Cerebellar cortex (tissue), 1 donor: Measurements from ENCODE around the gene CNTN5.
"Not testable (repeated sequence)": the region's sequence is repeated elsewhere in the genome, so short reads cannot be mapped to it uniquely, and the experiment has no call there.

Source experiments
- DNase-seq: peaks from one replicate; pipeline ENCODE4 v3.0.0-alpha.2; 2015; ENCODE audit warnings: low spot score

CNTN5 gene

GRCh38 chr11:99766811-99767210 is 746.1 kb downstream of the CNTN5 start:
- DNase-seq, result no peak

- DNase-seq, result no peak
Observed at GRCh38 chr11:99773646-99774045, 752.9 kb downstream of the CNTN5 start.

- no peak for DNase-seq
Observed at GRCh38 chr11:99781074-99781473, 760.3 kb downstream of the CNTN5 start.

- DNase-seq, result no peak
Observed at GRCh38 chr11:99791354-99791753, 770.6 kb downstream of the CNTN5 start.

- no peak for DNase-seq
Observed at GRCh38 chr11:99795999-99796398, 775.2 kb downstream of the CNTN5 start.

- no peak for DNase-seq
Observed at GRCh38 chr11:99803501-99803900, 782.8 kb downstream of the CNTN5 start.

GRCh38 chr11:99812516-99812915 is 791.8 kb downstream of the CNTN5 start:
- DNase-seq, result no peak

- no peak for DNase-seq
Observed at GRCh38 chr11:99814021-99814420, 793.3 kb downstream of the CNTN5 start.

- no peak for DNase-seq
Observed at GRCh38 chr11:99814738-99815137, 794.0 kb downstream of the CNTN5 start.

- DNase-seq, result no peak
Observed at GRCh38 chr11:99818991-99819390, 798.2 kb downstream of the CNTN5 start.

- DNase-seq, result no peak
Observed at GRCh38 chr11:99822846-99823565, 802.3 kb downstream of the CNTN5 start.

GRCh38 chr11:99836739-99837138 is 816.0 kb downstream of the CNTN5 start:
- DNase-seq, result not testable (repeated sequence)

GRCh38 chr11:99841885-99842284 is 821.1 kb downstream of the CNTN5 start:
- no peak for DNase-seq

GRCh38 chr11:99865951-99866350 is 845.2 kb downstream of the CNTN5 start:
- no peak for DNase-seq

GRCh38 chr11:99881610-99882009 is 860.9 kb downstream of the CNTN5 start:
- DNase-seq, result no peak

GRCh38 chr11:99884750-99885149 is 864.0 kb downstream of the CNTN5 start:
- no peak for DNase-seq

- no peak for DNase-seq
Observed at GRCh38 chr11:99887481-99887880, 866.7 kb downstream of the CNTN5 start.

- DNase-seq, result no peak
Observed at GRCh38 chr11:99893811-99894210, 873.1 kb downstream of the CNTN5 start.

GRCh38 chr11:99901175-99901574 is 880.4 kb downstream of the CNTN5 start:
- no peak for DNase-seq

- no peak for DNase-seq
Observed at GRCh38 chr11:99911116-99911515, 890.4 kb downstream of the CNTN5 start.

- no peak for DNase-seq
Observed at GRCh38 chr11:99916078-99916477, 895.3 kb downstream of the CNTN5 start.

GRCh38 chr11:99918761-99919160 is 898.0 kb downstream of the CNTN5 start:
- no peak for DNase-seq

GRCh38 chr11:99920956-99921355 is 900.2 kb downstream of the CNTN5 start:
- no peak for DNase-seq

GRCh38 chr11:99925968-99926367 is 905.2 kb downstream of the CNTN5 start:
- DNase-seq, result no peak
